Gastroesophageal sphincter (tissue), 3 donors: ENCODE measurements around the gene NTRK3.

Experiments used
- EP300 ChIP-seq: sonication (generic); formaldehyde crosslinking; IDR thresholded peaks from one replicate; pipeline ENCODE4 v1.6.1; 2017; ENCODE audit warnings: antibody characterized with exemption, mild to moderate bottlenecking
- POLR2A ChIP-seq, 2 donors: fragments of 450-650 bp; IDR thresholded peaks; one replicate each; pipeline ENCODE4 v1.6.1; 2017; ENCODE audit warnings: antibody characterized with exemption in 2 of 2, mild to moderate bottlenecking in 2 of 2, moderate library complexity in 1 of 2
- POLR2AphosphoS5 ChIP-seq: sonication (generic); formaldehyde crosslinking; IDR thresholded peaks from one replicate; pipeline ENCODE4 v1.6.1; 2017; ENCODE audit warnings: antibody characterized with exemption
- TF ChIP-seq, protein P1 (sequence below), 4 experiments: fragments of 200-600 bp in 2 of 4; fragments of 450-650 bp in 2 of 4; sonication (generic) in 1 of 4; IDR thresholded peaks; one replicate each; pipeline ENCODE4 v1.5.1; 2017 to 2019; ENCODE audit warnings: antibody characterized with exemption in 4 of 4, mild to moderate bottlenecking in 2 of 4, moderate library complexity in 2 of 4

DNA sequence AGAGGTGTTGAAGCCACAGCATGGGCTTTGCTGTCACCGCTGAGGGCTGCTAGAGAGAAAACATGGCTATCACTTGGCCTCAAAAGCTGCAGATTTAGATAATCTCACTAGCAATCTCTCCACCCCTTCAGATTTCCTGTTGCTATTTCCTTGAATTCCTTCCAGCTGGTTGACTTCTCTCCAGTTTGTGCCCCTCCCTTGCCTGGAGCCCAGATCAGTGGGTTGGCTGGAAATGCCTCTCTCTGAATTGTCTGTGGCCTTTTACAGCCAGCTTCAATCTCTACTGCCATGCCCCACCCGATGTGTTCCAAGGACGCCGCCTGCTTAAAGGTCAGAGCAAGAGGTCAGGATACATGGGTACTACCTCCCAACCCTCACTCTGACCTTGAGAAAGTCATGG, 294.1 kb downstream of the NTRK3 start:
- TF ChIP-seq, protein P1, sequence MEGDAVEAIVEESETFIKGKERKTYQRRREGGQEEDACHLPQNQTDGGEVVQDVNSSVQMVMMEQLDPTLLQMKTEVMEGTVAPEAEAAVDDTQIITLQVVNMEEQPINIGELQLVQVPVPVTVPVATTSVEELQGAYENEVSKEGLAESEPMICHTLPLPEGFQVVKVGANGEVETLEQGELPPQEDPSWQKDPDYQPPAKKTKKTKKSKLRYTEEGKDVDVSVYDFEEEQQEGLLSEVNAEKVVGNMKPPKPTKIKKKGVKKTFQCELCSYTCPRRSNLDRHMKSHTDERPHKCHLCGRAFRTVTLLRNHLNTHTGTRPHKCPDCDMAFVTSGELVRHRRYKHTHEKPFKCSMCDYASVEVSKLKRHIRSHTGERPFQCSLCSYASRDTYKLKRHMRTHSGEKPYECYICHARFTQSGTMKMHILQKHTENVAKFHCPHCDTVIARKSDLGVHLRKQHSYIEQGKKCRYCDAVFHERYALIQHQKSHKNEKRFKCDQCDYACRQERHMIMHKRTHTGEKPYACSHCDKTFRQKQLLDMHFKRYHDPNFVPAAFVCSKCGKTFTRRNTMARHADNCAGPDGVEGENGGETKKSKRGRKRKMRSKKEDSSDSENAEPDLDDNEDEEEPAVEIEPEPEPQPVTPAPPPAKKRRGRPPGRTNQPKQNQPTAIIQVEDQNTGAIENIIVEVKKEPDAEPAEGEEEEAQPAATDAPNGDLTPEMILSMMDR (IDR thresholded peaks at IDR 0.05) = no peak
- TF ChIP-seq POLR2A (IDR thresholded peaks at IDR 0.05) (no peak), EP300 (no peak), POLR2AphosphoS5 (no peak)
